Body of pancreas (tissue), 4 donors: Measurements from ENCODE around the gene TTC36.

Source experiments
- CTCF ChIP-seq, 7 experiments: fragments of 450-650 bp in 4 of 7; fragments of 200-600 bp in 3 of 7; sonication (generic) in 3 of 7; IDR thresholded peaks; one replicate each; pipeline ENCODE4 v1.5.1; 2016 to 2019; ENCODE audit warnings: antibody characterized with exemption in 7 of 7
- POLR2A ChIP-seq, 3 donors: fragments of 450-650 bp; IDR thresholded peaks; one replicate each; pipeline ENCODE4 v1.6.1; 2016; ENCODE audit warnings: antibody characterized with exemption in 3 of 3, mild to moderate bottlenecking in 2 of 3

GRCh38 chr11:118569670-118570069 is 42.4 kb downstream of the TTC36 start:
- no peak for TF ChIP-seq CTCF (IDR thresholded peaks at IDR 0.05)
- no peak for TF ChIP-seq POLR2A (IDR thresholded peaks at IDR 0.05)
